ENCODE results near the gene SERTAD2. TPM values are rescaled to one million over a fixed set of nuclear protein-coding genes. Genes with fewer than 3 reads are reported as not detected.
A peak's percentile ranks its signal among the peaks of the same experiment; 100 is the strongest.

SERTAD2 gene
- total and polyA plus RNA-seq, 2 experiments from 2014 or later = 6.2 to 6.4 TPM

- Histone ChIP-seq H3K4me3 (peak overlapping the region; percentile 61), H3K9me2 (ENCODE audit: insufficient read depth) (no peaks in the 10 kb centered on the region), H4K20me1 (replicated peaks; ENCODE audit: insufficient read depth) (peaks cover 8% of the 10 kb centered on the region; the same call in 1 of the 2 replicates), H3K4me2 (peak overlapping the region; percentile 82), H3F3A (replicated peaks; ENCODE audit: low read depth) (0 out of 2 replicates have a peak, but pooled peaks cover 3% of the 10 kb centered on the region), H3K36me3 (ENCODE audit: insufficient read depth) (no peaks in the 10 kb centered on the region), H3K79me2 (replicated peaks; ENCODE audit: insufficient read depth) (peaks cover 53% of the 10 kb centered on the region), H3K4me1 (ENCODE audit: insufficient read depth) (peaks cover 55% of the 10 kb centered on the region), H3K27me3 (ENCODE audit: insufficient read depth) (peaks cover 14% of the 10 kb centered on the region; the same call in 1 of the 2 replicates), H2AFZ (no peak overlapping the region), H3K27ac (ENCODE audit: low read depth) (0 out of 2 replicates have a peak overlapping the region, but pooled peaks have one; percentile 30)
- Mint-ChIP-seq H3K4me3 (peak overlapping the region; percentile 82), H3K9me3 (no peaks in the 10 kb centered on the region; the same call in 2 of the 3 replicates), H3K36me3 (ENCODE audit: low read depth) (no peaks in the 10 kb centered on the region), H3K4me1 (peaks cover 68% of the 10 kb centered on the region), H3K27me3 (ENCODE audit: insufficient read depth, low read depth, poor library complexity) (peaks cover 16% of the 10 kb centered on the region), H3K27ac (peak overlapping the region; percentile 99)
- ATAC-seq = peak; percentile 86; the same call in 2 of the 3 replicates
- peak; percentile 94 for DNase-seq (ENCODE audit: low spot score)
- TF ChIP-seq POLR2AphosphoS5 (IDR thresholded peaks at IDR 0.05; ENCODE audit: low read depth) (no peak), CREB1 (CRISPR knock-in tag; IDR thresholded peaks at IDR 0.05; ENCODE audit: low read depth) (0 out of 2 replicates have a peak, but pooled peaks have one; percentile 52)
Measured at GRCh38 chr2:64643838-64644457, 9.8 kb downstream of the SERTAD2 start.

GRCh38 chr2:64641599-64641998 is 12.1 kb downstream of the SERTAD2 start:
- H2AFZ ChIP-seq = no peak overlapping the region
- H3K79me2 ChIP-seq (replicated peaks; ENCODE audit: insufficient read depth) = peaks cover 50% of the 10 kb centered on the region
- Mint-ChIP-seq H3K27me3 (ENCODE audit: insufficient read depth, low read depth, poor library complexity) (peaks cover 20% of the 10 kb centered on the region), H3K27ac (no peak overlapping the region), H3K4me3 (no peak overlapping the region; the same call in 2 of the 3 replicates), H3K36me3 (ENCODE audit: low read depth) (0 out of 3 replicates have a peak, but pooled peaks cover under 1% of the 10 kb centered on the region), H3K4me1 (peaks cover 80% of the 10 kb centered on the region), H3K9me3 (no peaks in the 10 kb centered on the region; the same call in 2 of the 3 replicates)
- 0 out of 2 replicates have a peak, but pooled peaks cover 3% of the 10 kb centered on the region for H3F3A ChIP-seq (replicated peaks; ENCODE audit: low read depth)
- H3K4me1 ChIP-seq (ENCODE audit: insufficient read depth) = peaks cover 69% of the 10 kb centered on the region
- H3K4me2 ChIP-seq = no peak overlapping the region; the same call in 1 of the 2 replicates
- no peak overlapping the region for H3K27ac ChIP-seq (ENCODE audit: low read depth)
- no peaks in the 10 kb centered on the region for H3K36me3 ChIP-seq (ENCODE audit: insufficient read depth)
- no peak for ATAC-seq
- H3K27me3 ChIP-seq (ENCODE audit: insufficient read depth) = peaks cover 14% of the 10 kb centered on the region; the same call in 1 of the 2 replicates
- peaks cover 15% of the 10 kb centered on the region; the same call in 1 of the 2 replicates for H4K20me1 ChIP-seq (replicated peaks; ENCODE audit: insufficient read depth)
- no peak for DNase-seq (ENCODE audit: low spot score)
- no peak overlapping the region for H3K4me3 ChIP-seq
- no peaks in the 10 kb centered on the region for H3K9me2 ChIP-seq (ENCODE audit: insufficient read depth)
- no peak for TF ChIP-seq STAT1 (IDR thresholded peaks at IDR 0.05; ENCODE audit: unreplicated experiment)
- no peak for TF ChIP-seq REST (IDR thresholded peaks at IDR 0.05; ENCODE audit: unreplicated experiment)
- TF ChIP-seq ZNF331 (CRISPR knock-in tag; IDR thresholded peaks at IDR 0.05; ENCODE audit: low read depth) = no peak
- TF ChIP-seq ETS1 (IDR thresholded peaks at IDR 0.05) = no peak
- TF ChIP-seq CTCF (conservative IDR thresholded peaks at IDR 0.05; ENCODE audit: low read depth in 2 of 2) = no peak
- TF ChIP-seq NANOG (IDR thresholded peaks at IDR 0.05; ENCODE audit: borderline replicate concordance) = no peak
- TF ChIP-seq CREB1 (CRISPR knock-in tag; IDR thresholded peaks at IDR 0.05; ENCODE audit: low read depth) = no peak
- TF ChIP-seq EZH2 (IDR thresholded peaks at IDR 0.05; ENCODE audit: low read depth, unreplicated experiment) = no peak

Measured in GM23338 (cell line).